Esophagus (tissue), 2 donors: ENCODE results near the gene MYLK3. TPM values are rescaled to one million over a fixed set of nuclear protein-coding genes. Genes with fewer than 3 reads are reported as not detected.

Experiments
- H3K27ac ChIP-seq, 2 donors: one replicate each; pipeline ENCODE4 v1.5.1; 2013; ENCODE audit warnings: low read depth in 2 of 2, mild to moderate bottlenecking in 2 of 2, inconsistent platforms in 1 of 2, low read length in 1 of 2, moderate library complexity in 1 of 2
- H3K27me3 ChIP-seq, 2 donors: one replicate each; pipeline ENCODE4 v1.6.1; 2013; ENCODE audit warnings: low read length in 2 of 2, control low read depth in 1 of 2, mild to moderate bottlenecking in 1 of 2; ENCODE audit not compliant: insufficient read depth in 2 of 2, control insufficient read depth in 1 of 2
- H3K36me3 ChIP-seq, 2 donors: one replicate each; pipeline ENCODE4 v1.6.1; 2013; ENCODE audit warnings: low read length in 1 of 2; ENCODE audit not compliant: control insufficient read depth in 2 of 2, insufficient read depth in 2 of 2
- H3K4me1 ChIP-seq, 2 donors: one replicate each; pipeline ENCODE4 v1.6.1; 2013; ENCODE audit warnings: low read length in 1 of 2; ENCODE audit not compliant: control insufficient read depth in 2 of 2, insufficient read depth in 2 of 2
- H3K4me3 ChIP-seq, 2 donors: one replicate each; pipeline ENCODE4 v1.5.1; 2013; ENCODE audit warnings: low read length in 2 of 2, mild to moderate bottlenecking in 2 of 2, low read depth in 1 of 2, moderate library complexity in 1 of 2
- H3K9me3 ChIP-seq, 2 donors: one replicate each; pipeline ENCODE4 v1.6.1; 2013; ENCODE audit warnings: mild to moderate bottlenecking in 2 of 2, low read depth in 1 of 2, low read length in 1 of 2, moderate library complexity in 1 of 2; ENCODE audit not compliant: control insufficient read depth in 2 of 2, insufficient read depth in 1 of 2
- WGBS, 2 donors: extraction: QIAGEN DNeasy Blood & Tissue Kit; methylation state at CpG; one replicate each; pipeline ENCODE4 v1.1.7; 2013; 5-methylcytosine and 5-hydroxymethylcytosine counted together
- polyA plus RNA-seq, 2 donors: library from polyadenylated mRNA; stranded (reverse); fragments of 200-250 nt; gene quantifications; one replicate each; pipeline ENCODE4 v1.2.3, GENCODE V29; 2013
- donor health status: healthy with polysubstance abuse.
- donor health status: Bipolar disorder and iron deficiency.

The MYLK3 gene
- polyA plus RNA-seq, 2 donors, result 0.04 to 0.08 TPM

GRCh38 chr16:46745617-46746016 lies 2.5 kb downstream of the MYLK3 start:
- 74 to 75% methylated on average over 7 of the region's 7 CpGs for WGBS, 2 donors
- H3K4me1 ChIP-seq, result no peaks in the 10 kb centered on the region
- H3K27ac ChIP-seq, result no peak overlapping the region
- H3K36me3 ChIP-seq, result no peaks in the 10 kb centered on the region
- no peaks in the 10 kb centered on the region for H3K9me3 ChIP-seq
- H3K4me3 ChIP-seq, result no peak overlapping the region
- no peaks in the 10 kb centered on the region for H3K27me3 ChIP-seq

- Histone ChIP-seq H3K4me1 (no peaks in the 10 kb centered on the region), H3K4me3 (no peak overlapping the region), H3K27me3 (no peaks in the 10 kb centered on the region), H3K27ac (peak overlapping the region in 1 of 2 donors; percentile 40), H3K36me3 (no peaks in the 10 kb centered on the region), H3K9me3 (no peaks in the 10 kb centered on the region)
- 29 to 30% methylated on average over 10 of the region's 10 CpGs for WGBS, 2 donors
These were observed 4.9 kb downstream of the MYLK3 start for GRCh38 chr16:46743232-46743719.

GRCh38 chr16:46739934-46740333 lies 8.2 kb downstream of the MYLK3 start:
- Histone ChIP-seq H3K27me3 (no peaks in the 10 kb centered on the region), H3K4me1 (no peaks in the 10 kb centered on the region), H3K27ac (no peak overlapping the region), H3K9me3 (no peaks in the 10 kb centered on the region), H3K36me3 (no peaks in the 10 kb centered on the region), H3K4me3 (no peak overlapping the region)
- 61 to 62% methylated on average over 2 of the region's 2 CpGs for WGBS, 2 donors

DNA sequence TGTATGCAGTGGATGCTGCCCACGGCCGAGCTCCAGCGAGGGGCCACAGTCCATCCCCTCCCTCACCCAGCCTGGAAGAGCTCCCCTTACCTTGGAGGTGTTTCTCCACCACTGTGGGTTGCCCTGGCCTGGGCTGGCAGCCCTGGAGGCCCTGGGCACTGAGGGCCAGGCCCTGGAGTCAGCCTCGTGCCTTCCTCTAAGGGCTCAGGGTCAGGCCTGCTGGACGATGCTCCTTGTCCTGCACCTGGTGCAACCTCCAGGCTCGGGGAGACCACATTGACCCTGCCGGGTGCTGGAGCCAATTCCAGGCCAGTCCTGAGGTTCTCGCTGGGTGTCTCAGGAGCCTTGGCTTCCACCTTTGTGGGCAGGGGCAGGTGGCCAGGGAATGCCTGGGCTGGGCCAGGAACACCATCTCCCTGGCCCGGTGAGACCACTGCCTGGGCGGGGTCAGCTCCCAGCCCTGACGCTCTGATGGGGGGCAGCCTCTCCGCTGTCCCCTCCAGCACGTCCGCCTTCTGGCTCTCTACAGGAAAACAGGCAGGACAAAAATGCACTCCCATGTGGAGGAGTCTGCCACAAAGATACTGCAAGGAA lies 10.4 kb downstream of the MYLK3 start:
- 79 to 86% methylated on average over 14 of the region's 14 CpGs for WGBS, 2 donors
- Histone ChIP-seq H3K27ac (no peak overlapping the region), H3K4me3 (no peak overlapping the region), H3K9me3 (no peaks in the 10 kb centered on the region), H3K36me3 (no peaks in the 10 kb centered on the region), H3K4me1 (no peaks in the 10 kb centered on the region), H3K27me3 (no peaks in the 10 kb centered on the region)

DNA sequence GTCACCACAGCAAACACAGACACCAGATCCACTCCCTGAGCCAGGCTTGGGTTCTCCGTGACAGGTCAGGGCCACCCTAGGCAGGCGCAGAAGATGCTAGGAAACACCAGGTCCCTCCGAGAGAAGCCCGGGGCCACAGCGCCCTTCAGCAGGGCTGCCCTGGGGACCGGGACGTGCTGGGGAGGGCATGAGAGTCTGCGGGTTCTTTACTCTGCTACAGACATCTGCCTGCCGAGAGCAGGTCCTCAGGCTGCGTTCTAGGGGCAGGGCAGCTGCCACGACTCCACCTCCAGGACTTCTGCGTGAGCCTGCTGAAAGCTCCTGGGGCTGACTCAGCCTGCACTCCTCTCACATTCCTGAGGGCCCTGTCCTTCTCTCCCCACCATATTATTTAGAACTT lies 11.4 kb downstream of the MYLK3 start:
- Histone ChIP-seq H3K4me1 (no peaks in the 10 kb centered on the region), H3K9me3 (no peaks in the 10 kb centered on the region), H3K4me3 (no peak overlapping the region), H3K27ac (no peak overlapping the region), H3K27me3 (no peaks in the 10 kb centered on the region), H3K36me3 (no peaks in the 10 kb centered on the region)
- WGBS, 2 donors, result 70 to 72% methylated on average over 11 to 12 of the region's 12 CpGs

DNA sequence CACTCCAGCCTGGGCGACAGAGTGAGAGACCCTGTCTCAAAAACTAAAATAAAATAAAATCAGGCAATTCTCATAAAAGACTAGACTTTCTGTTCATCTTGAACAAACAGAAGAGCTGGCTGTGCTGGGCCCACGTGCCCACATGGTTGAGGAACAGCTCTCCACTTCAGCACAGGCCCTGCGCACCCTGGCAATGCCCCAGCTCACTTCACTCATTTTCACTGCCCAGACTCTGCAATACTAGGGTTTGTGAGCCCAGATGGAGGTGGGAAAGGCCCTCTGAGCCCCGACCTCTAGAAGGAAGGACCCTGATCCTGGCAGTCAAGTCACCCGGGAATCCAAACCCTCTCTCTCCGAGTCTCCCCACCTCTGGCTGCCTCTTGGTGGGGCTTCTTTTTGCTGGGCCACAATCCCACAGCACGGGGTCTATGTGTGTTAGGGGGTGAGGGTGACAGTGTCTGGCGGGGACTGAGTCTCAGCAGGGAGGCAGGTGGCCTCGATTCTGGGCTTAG lies 14.8 kb downstream of the MYLK3 start:
- no peak overlapping the region for H3K27ac ChIP-seq
- WGBS, 2 donors, result 78 to 83% methylated on average over 9 of the region's 9 CpGs
- H3K9me3 ChIP-seq, result no peaks in the 10 kb centered on the region
- no peak overlapping the region for H3K4me3 ChIP-seq
- no peaks in the 10 kb centered on the region for H3K4me1 ChIP-seq
- no peaks in the 10 kb centered on the region for H3K27me3 ChIP-seq
- H3K36me3 ChIP-seq, result no peaks in the 10 kb centered on the region

GRCh38 chr16:46732561-46732960 lies 15.6 kb downstream of the MYLK3 start:
- H3K36me3 ChIP-seq, result no peaks in the 10 kb centered on the region
- 81 to 89% methylated on average over 4 of the region's 4 CpGs for WGBS, 2 donors
- no peak overlapping the region for H3K27ac ChIP-seq
- H3K4me3 ChIP-seq, result no peak overlapping the region
- no peaks in the 10 kb centered on the region for H3K4me1 ChIP-seq
- H3K27me3 ChIP-seq, result no peaks in the 10 kb centered on the region
- no peaks in the 10 kb centered on the region for H3K9me3 ChIP-seq

- Histone ChIP-seq H3K9me3 (no peaks in the 10 kb centered on the region), H3K4me1 (peaks cover 0 to 2% of the 10 kb centered on the region in 2 donors), H3K27me3 (no peaks in the 10 kb centered on the region), H3K27ac (no peak overlapping the region), H3K36me3 (no peaks in the 10 kb centered on the region), H3K4me3 (no peak overlapping the region)
- 78 to 80% methylated on average over 23 of the region's 23 CpGs for WGBS, 2 donors
These were observed 16.2 kb downstream of the MYLK3 start for GRCh38 chr16:46731691-46732555.

- H3K36me3 ChIP-seq, result no peaks in the 10 kb centered on the region
- WGBS, 2 donors, result 77% methylated on average over 17 of the region's 17 CpGs
- peaks cover 0 to 2% of the 10 kb centered on the region in 2 donors for H3K4me1 ChIP-seq
- H3K27ac ChIP-seq, result no peak overlapping the region
- no peaks in the 10 kb centered on the region for H3K27me3 ChIP-seq
- no peaks in the 10 kb centered on the region for H3K9me3 ChIP-seq
- H3K4me3 ChIP-seq, result no peak overlapping the region
These were observed 17.1 kb downstream of the MYLK3 start for GRCh38 chr16:46730801-46731690.
